Tibial nerve (tissue), 3 donors: Measurements from ENCODE around the gene OLFM3.

ENCODE experiments used
- CTCF ChIP-seq, 5 experiments: fragments of 200-600 bp in 3 of 5; fragments of 450-650 bp in 2 of 5; sonication (generic) in 3 of 5; IDR thresholded peaks; one replicate each; pipeline ENCODE4 v1.5.1; 2016 to 2019; ENCODE audit warnings: antibody characterized with exemption in 5 of 5, mild to moderate bottlenecking in 3 of 5, moderate library complexity in 2 of 5
- POLR2A ChIP-seq, 2 donors: fragments of 450-650 bp; IDR thresholded peaks; one replicate each; pipeline ENCODE4 v1.6.1; 2017; ENCODE audit warnings: antibody characterized with exemption in 2 of 2, mild to moderate bottlenecking in 2 of 2, moderate library complexity in 2 of 2

DNA sequence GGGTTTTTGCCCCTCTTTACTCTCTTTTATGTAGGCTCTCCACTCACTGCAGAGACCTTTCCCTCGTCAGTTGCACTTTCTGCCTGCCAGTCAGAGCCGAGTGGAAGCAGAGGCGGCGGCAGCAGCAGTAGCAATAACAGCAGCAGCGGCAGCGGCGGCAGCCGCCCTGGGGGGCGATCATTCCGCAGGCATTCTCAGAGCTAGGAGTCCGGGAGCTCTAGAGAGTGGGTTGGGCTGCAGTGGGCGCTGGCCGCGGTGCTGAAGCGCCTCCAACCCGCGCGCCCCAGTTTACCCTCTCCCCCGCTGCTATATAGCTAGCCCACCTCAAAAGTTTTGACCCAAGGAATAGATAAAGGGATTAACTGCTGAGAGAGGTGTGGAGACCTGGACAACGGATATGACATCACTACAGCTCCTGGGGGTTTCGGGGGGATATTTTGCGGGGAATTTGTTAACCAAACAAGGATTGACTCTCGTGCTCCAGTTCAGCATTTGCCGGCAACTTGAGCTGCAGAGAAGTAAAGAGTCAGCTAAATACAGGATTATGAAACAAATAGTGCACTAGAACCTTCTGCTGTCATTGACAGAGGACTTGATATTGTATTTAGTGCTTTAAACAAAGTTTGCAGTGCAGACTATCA, at the start of gene OLFM3:
- TF ChIP-seq CTCF (IDR thresholded peaks at IDR 0.05) (no peak), POLR2A (IDR thresholded peaks at IDR 0.05) (no peak)
